ENCODE data around the gene EHBP1L1.

EHBP1L1 gene

DNA sequence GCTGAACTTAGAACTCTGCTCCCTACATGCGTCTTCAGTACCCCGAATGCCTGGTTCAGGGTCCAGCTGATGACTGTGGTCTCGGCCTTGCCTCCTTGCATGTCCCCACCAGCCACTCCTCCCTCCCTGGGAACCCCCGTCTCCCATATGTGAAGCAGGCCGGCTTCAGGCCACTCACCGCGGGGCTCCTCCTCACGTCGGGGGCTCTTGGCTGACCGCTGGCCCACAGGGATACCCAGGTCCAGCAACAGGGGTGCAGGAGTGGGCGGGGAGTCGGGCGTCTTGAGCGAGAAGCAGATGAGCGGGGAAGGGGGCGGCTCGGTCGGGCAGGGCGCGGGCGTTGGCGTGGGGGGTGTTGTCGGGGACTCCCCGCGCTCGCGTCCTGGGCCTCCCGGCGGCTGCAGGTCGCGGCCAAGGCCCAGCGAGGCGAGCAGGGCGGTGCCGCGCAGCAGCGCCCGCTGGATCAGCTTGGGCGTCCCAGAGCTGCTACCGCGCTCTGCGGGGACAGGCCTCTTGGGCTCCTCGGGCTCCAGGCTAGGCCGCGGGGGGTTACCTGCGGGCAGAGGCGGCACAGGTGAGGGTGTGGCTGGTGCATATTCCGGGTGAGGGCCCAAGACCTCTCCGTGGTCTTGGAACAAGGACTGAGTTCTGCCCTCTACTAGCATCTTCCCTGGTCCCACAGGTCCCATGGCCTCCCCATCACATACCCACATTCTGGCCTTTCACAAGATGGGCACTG is 23.5 kb downstream of the EHBP1L1 start:
- DNase-seq = no peak

DNA sequence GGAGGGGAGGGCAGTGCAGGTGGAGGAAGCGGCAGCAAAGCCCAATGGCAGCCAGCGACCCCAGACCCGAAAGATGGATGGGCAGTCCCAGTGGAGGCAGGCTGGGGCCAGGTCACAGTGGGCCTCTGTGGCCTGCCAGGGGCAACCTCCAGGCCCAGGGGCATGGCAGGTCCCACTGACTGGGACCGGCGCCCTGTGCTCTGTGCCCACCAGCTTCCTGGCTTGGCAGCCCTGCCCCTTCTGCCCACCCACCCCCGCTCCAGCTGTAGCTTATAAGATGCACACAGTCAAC is 24.0 kb downstream of the EHBP1L1 start:
- no peak for DNase-seq

- no peak for DNase-seq
Measured at GRCh38 chr11:65604258-65604657, 28.4 kb downstream of the EHBP1L1 start.

- DNase-seq = peak; percentile 92
Measured at GRCh38 chr11:65606876-65607613, 31.2 kb downstream of the EHBP1L1 start.

- no peak for DNase-seq
Measured at GRCh38 chr11:65607614-65608426, 32.0 kb downstream of the EHBP1L1 start.

DNA sequence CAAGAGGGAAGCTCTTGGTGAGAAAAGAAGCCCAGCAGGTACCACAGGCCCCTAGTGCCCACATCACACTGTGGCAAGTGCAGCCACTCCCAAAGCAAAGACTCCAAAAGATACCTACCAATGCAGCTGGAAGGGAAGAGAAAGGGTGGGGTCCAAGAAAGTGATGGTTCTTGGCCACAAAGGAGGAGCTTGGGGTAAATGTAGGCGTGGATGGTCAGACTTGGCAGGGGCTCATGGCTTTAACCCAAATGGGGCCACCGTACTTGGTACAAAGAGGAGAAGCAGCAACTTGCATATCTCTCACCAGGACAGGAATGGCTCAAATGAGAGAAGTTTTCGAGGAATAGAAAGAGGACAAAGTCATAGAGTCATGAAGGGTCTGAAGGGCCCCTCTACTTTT is 33.4 kb downstream of the EHBP1L1 start:
- no peak for DNase-seq

DNA sequence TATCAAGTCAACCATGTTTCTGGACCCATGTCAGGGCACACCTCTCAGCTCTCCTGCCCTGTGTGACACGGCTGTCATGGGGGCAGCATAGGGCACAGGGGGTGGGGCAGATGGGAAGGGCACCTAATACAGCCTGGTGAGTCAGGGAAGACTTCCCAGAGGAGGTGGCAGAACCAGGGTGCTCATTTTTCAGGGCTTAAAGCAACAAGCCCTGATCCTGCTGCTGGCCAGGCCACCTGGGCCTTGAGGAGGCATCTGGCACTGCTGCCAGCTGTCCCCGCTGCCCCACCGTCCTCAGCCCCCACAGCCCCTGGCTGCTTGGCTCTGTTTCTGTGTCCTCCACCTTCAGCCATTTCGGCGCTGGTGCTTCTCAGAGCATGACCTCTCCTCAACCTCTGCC is 33.8 kb downstream of the EHBP1L1 start:
- DNase-seq = no peak

GRCh38 chr11:65610404-65610803 is 34.6 kb downstream of the EHBP1L1 start:
- no peak for DNase-seq

GRCh38 chr11:65611028-65611757 is 35.3 kb downstream of the EHBP1L1 start:
- no peak for DNase-seq

DNA sequence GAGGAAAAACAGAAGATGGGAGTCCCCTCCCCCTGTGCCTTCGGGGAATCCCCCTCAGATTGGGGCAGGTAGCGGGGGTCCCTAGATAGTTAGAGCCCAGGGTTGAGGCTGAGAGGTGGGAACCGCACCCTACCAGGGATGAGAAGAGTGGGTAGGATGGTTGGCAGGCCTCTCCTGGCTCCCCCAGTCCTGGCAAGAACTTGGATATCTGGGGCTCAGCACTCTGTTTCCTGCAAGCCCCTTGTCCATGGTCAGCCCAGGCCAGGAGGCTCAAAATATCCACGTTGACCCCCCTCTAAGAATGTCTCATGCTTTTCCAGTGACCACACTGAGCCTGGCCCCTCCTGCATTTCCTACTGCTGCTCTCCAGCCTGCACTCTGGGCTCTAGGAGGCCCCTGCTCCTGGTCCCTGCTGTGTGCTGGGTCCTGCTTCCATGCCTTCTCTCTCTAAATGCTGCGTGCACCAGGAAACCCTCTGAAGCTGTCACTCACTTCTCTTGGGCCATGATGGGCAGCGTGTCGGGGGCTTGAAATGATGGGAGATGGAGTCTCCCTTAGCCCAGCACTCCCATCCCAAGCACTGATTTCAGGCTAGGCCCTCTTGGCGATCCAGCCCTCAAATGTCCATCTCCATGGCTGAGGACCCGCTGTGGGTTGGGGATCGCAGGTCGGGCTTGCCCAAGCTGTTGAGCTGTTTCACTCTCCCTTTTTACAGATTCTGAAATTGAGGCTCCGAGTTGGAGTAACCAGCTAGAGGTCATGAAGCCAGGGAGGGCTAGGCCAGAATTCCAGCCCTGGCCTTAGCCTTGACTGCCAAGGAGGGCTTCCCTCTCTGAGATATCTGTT is 36.1 kb downstream of the EHBP1L1 start:
- no peak for DNase-seq

GRCh38 chr11:65612691-65613090 is 36.8 kb downstream of the EHBP1L1 start:
- no peak for DNase-seq

- DNase-seq = no peak
Measured at GRCh38 chr11:65613091-65613928, 37.5 kb downstream of the EHBP1L1 start.

GRCh38 chr11:65615229-65615949 is 39.5 kb downstream of the EHBP1L1 start, which contains the start of gene PCNX3:
Gene PCNX3 (plus strand): TSS chr11:65615776. CDS start chr11:65616312, 536 bp downstream.
- DNase-seq = peak; percentile 100

- peak; percentile 91 for DNase-seq
Measured at GRCh38 chr11:65615950-65616574, 40.2 kb downstream of the EHBP1L1 start.

DNA sequence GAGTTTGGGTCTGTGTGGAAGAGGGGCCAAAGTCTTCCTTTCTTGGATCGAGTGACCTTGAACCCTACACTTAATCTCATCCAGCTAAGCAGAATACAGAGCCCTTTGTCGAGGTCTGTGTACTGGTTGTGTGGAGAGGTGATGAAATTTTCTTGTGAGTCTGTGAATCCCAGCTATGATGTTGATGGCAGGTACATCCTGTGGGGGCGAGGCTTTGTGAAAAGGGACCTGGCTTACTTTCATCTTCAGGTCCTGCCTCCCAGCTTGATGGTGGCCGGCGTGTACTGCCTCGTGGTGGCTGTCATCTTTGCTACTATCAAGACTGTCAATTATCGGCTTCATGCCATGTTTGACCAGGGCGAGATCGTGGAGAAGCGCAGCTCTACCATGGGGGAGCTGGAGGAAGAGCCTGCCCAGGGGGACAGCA is 40.7 kb downstream of the EHBP1L1 start:
- DNase-seq = no peak

- DNase-seq = no peak
Measured at GRCh38 chr11:65617136-65617850, 41.4 kb downstream of the EHBP1L1 start.

GRCh38 chr11:65617990-65618751 is 42.3 kb downstream of the EHBP1L1 start:
- DNase-seq = no peak

DNA sequence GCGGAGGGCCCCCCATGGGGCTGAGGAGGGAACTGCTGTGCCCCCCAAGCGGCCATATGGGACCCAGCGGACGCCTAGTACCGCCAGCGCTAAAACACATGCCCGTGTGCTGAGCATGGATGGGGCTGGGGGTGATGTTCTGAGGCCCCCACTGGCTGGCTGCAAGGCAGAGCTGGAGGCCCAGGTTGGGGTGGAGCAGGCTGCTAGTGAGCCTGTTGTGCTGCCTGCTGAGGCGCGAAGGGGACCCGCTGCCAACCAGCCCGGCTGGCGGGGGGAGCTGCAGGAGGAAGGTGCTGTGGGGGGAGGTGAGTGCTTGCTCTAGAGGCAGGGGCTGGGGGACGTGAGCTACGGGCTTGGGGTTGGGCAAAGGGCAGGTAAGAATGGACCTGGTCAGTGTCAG is 42.9 kb downstream of the EHBP1L1 start:
- no peak for DNase-seq

Measured in 8988T (cell line).